HepG2 (cell line): ENCODE measurements around the gene ARL16. TPM values are rescaled to one million over a fixed set of nuclear protein-coding genes. Genes with fewer than 3 reads are reported as not detected.

Experiments
- FOXA1 ChIP-seq, 2 experiments: fragments of 450-650 bp in 1 of 2; sonication (generic) in 1 of 2; formaldehyde crosslinking in 1 of 2; IDR thresholded peaks; 2 replicates each; pipeline versions ENCODE4 v1.4.0 to v1.6.1; 2016 to 2020; ENCODE audit warnings: missing genetic modification reagents in 1 of 2
- FOXJ3 ChIP-seq: sonication (generic); formaldehyde crosslinking; IDR thresholded peaks from 2 replicates; pipeline ENCODE4 v1.4.0; 2020; ENCODE audit warnings: missing genetic modification reagents, mild to moderate bottlenecking, borderline replicate concordance
- NFE2 ChIP-seq: sonication (generic); formaldehyde crosslinking; IDR thresholded peaks from 2 replicates; pipeline ENCODE4 v1.4.0; 2020; ENCODE audit warnings: missing genetic modification reagents
- POLR2G ChIP-seq: fragments of 200-400 bp; formaldehyde crosslinking; IDR thresholded peaks from 2 replicates; pipeline ENCODE4 v1.6.1; 2018; ENCODE audit warnings: mild to moderate bottlenecking, low read depth, low read length, moderate library complexity
- RORA ChIP-seq: sonication (generic); formaldehyde crosslinking; IDR thresholded peaks from 2 replicates; pipeline ENCODE4 v1.5.0; 2020; ENCODE audit warnings: mild to moderate bottlenecking, missing genetic modification reagents, moderate library complexity
- ZBTB3 ChIP-seq: sonication (generic); formaldehyde crosslinking; IDR thresholded peaks from 2 replicates; pipeline ENCODE4 v1.4.0; 2020; ENCODE audit warnings: low read depth, mild to moderate bottlenecking, moderate library complexity, missing genetic modification reagents, borderline replicate concordance
- ZNF547 ChIP-seq: sonication (generic); formaldehyde crosslinking; IDR thresholded peaks from 2 replicates; pipeline ENCODE4 v1.5.1; 2020; ENCODE audit warnings: mild to moderate bottlenecking, missing genetic modification reagents
- ZNF552 ChIP-seq: sonication (generic); formaldehyde crosslinking; IDR thresholded peaks from 2 replicates; pipeline ENCODE4 v1.9.0; 2022; ENCODE audit warnings: missing genetic modification reagents, mild to moderate bottlenecking, borderline replicate concordance
- ZNF782 ChIP-seq: sonication (generic); formaldehyde crosslinking; IDR thresholded peaks from 2 replicates; pipeline ENCODE4 v1.4.0; 2020; ENCODE audit warnings: missing genetic modification reagents, mild to moderate bottlenecking, borderline replicate concordance
- polyA plus RNA-seq, 8 experiments: library from polyadenylated mRNA; depleted of rRNA in 3 of 8; stranded (reverse) in 7 of 8; unstranded in 1 of 8; fragments of >200 nt; fragmentation: Illumina TruSeq in 4 of 8; extraction: Trizol in 4 of 8; gene quantifications; 2 replicates each; pipeline versions ENCODE4 v1.2.1 to v1.2.3, GENCODE V29; 2011 to 2016; ENCODE audit warnings: low read depth in 4 of 8, missing spikeins in 1 of 8, mixed read lengths in 1 of 8; ENCODE audit not compliant: insufficient read depth in 1 of 8
- total RNA-seq, 5 experiments: library from RNA; depleted of rRNA; stranded (reverse); fragments of >200 nt; fragmentation: Illumina TruSeq; extraction: Trizol; gene quantifications; 2 replicates each; pipeline ENCODE4 v1.2.3, GENCODE V29; 2016; ENCODE audit warnings: low read depth in 1 of 5
- TF ChIP-seq, protein P1 (sequence below): sonication (generic); formaldehyde crosslinking; IDR thresholded peaks from 2 replicates; pipeline ENCODE4 v1.5.1; 2020; ENCODE audit warnings: mild to moderate bottlenecking, missing genetic modification reagents, moderate library complexity

The ARL16 gene
- total and polyA plus RNA-seq, 2 of the 13 experiments (the other 11 are each of a cell fraction or from before 2014, with no cell fraction given) = 20.8 to 30.8 TPM

DNA sequence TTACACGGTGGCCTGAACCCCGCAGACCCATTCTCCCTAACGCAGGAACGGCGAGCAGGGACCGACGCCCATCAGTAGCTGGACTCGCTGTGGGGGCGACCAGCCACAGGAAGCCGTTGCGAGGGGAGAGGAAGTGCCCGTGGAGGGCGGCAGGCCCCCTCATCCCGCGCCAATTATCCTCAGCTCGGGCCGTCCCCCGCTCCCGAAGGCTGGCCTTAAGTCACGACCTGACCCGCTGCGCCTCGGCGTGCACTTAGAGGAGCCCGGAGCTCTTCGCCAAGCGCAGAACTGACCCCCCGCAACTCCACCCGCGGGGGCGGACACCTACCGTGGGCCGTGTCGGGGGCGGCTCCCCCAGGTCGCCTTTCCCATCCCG is 401 bp downstream of the ARL16 start (continued):
- no peak for TF ChIP-seq ZNF782 (CRISPR knock-in tag)
- no peak for TF ChIP-seq ZBTB3 (CRISPR knock-in tag)
- no peak for TF ChIP-seq FOXJ3 (CRISPR knock-in tag)
- TF ChIP-seq FOXA1 (IDR thresholded peaks at IDR 0.05) = no peak
- no peak for TF ChIP-seq FOXA1 (CRISPR knock-in tag; IDR thresholded peaks at IDR 0.05)
- TF ChIP-seq RORA (CRISPR knock-in tag) = no peak
- no peak for TF ChIP-seq ZNF547 (CRISPR knock-in tag)
- TF ChIP-seq NFE2 = no peak
- no peak for TF ChIP-seq POLR2G
- no peak for TF ChIP-seq ZNF552 (CRISPR knock-in tag)
- TF ChIP-seq, protein P1, sequence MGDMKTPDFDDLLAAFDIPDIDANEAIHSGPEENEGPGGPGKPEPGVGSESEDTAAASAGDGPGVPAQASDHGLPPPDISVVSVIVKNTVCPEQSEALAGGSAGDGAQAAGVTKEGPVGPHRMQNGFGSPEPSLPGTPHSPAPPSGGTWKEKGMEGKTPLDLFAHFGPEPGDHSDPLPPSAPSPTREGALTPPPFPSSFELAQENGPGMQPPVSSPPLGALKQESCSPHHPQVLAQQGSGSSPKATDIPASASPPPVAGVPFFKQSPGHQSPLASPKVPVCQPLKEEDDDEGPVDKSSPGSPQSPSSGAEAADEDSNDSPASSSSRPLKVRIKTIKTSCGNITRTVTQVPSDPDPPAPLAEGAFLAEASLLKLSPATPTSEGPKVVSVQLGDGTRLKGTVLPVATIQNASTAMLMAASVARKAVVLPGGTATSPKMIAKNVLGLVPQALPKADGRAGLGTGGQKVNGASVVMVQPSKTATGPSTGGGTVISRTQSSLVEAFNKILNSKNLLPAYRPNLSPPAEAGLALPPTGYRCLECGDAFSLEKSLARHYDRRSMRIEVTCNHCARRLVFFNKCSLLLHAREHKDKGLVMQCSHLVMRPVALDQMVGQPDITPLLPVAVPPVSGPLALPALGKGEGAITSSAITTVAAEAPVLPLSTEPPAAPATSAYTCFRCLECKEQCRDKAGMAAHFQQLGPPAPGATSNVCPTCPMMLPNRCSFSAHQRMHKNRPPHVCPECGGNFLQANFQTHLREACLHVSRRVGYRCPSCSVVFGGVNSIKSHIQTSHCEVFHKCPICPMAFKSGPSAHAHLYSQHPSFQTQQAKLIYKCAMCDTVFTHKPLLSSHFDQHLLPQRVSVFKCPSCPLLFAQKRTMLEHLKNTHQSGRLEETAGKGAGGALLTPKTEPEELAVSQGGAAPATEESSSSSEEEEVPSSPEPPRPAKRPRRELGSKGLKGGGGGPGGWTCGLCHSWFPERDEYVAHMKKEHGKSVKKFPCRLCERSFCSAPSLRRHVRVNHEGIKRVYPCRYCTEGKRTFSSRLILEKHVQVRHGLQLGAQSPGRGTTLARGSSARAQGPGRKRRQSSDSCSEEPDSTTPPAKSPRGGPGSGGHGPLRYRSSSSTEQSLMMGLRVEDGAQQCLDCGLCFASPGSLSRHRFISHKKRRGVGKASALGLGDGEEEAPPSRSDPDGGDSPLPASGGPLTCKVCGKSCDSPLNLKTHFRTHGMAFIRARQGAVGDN (CRISPR knock-in tag) = no peak
